HepG2 (cell line): Measurements from ENCODE around the gene HNRNPA2B1. TPM values are rescaled to one million over a fixed set of nuclear protein-coding genes. Genes with fewer than 3 reads are reported as not detected.

Experiments used
- BATF2 ChIP-seq: sonication (generic); formaldehyde crosslinking; IDR thresholded peaks from 2 replicates; pipeline ENCODE4 v1.8.0; 2022; ENCODE audit warnings: mild to moderate bottlenecking, missing genetic modification reagents, moderate library complexity
- FOSL1 ChIP-seq: sonication (generic); formaldehyde crosslinking; IDR thresholded peaks from 2 replicates; pipeline ENCODE4 v1.9.0; 2021; ENCODE audit warnings: missing genetic modification reagents, borderline replicate concordance
- KLF16 ChIP-seq, 2 experiments: sonication (generic) in 1 of 2; formaldehyde crosslinking in 1 of 2; IDR thresholded peaks; 2 replicates each; pipeline versions ENCODE4 v1.6.1 to v1.8.0; 2016 to 2023; ENCODE audit warnings: missing genetic modification reagents in 2 of 2, missing compliant biosample characterization in 1 of 2
- KMT2B ChIP-seq: IDR thresholded peaks from 2 replicates; pipeline ENCODE4 v1.6.1; 2016; ENCODE audit warnings: missing genetic modification reagents, missing compliant biosample characterization
- MNT ChIP-seq: fragments of 450-650 bp; IDR thresholded peaks from 2 replicates; pipeline ENCODE4 v1.6.1; 2016
- NFATC3 ChIP-seq: sonication (generic); formaldehyde crosslinking; IDR thresholded peaks from 2 replicates; pipeline ENCODE4 v1.5.1; 2020; ENCODE audit warnings: mild to moderate bottlenecking, missing genetic modification reagents
- RAD21 ChIP-seq: fragments of 450-650 bp; formaldehyde crosslinking; IDR thresholded peaks from 2 replicates; pipeline ENCODE4 v1.5.0; 2020; ENCODE audit warnings: mild to moderate bottlenecking
- RCOR2 ChIP-seq: IDR thresholded peaks from 2 replicates; pipeline ENCODE4 v1.6.1; 2016; ENCODE audit warnings: missing biosample characterization, missing genetic modification reagents
- RXRA ChIP-seq: sonication (generic); formaldehyde crosslinking; IDR thresholded peaks from 2 replicates; pipeline ENCODE4 v1.5.1; 2020; ENCODE audit warnings: missing genetic modification reagents
- SNAI1 ChIP-seq: sonication (generic); formaldehyde crosslinking; IDR thresholded peaks from 2 replicates; pipeline ENCODE4 v1.5.0; 2020; ENCODE audit warnings: mild to moderate bottlenecking, missing genetic modification reagents, borderline replicate concordance
- SP4 ChIP-seq: sonication (generic); formaldehyde crosslinking; IDR thresholded peaks from 2 replicates; pipeline ENCODE4 v1.8.1; 2023; ENCODE audit warnings: mild to moderate bottlenecking, missing genetic modification reagents
- TAF1 ChIP-seq: sonication (generic); formaldehyde crosslinking; IDR thresholded peaks from 2 replicates; pipeline ENCODE4 v1.4.0; 2020; ENCODE audit warnings: missing genetic modification reagents
- TFDP1 ChIP-seq: IDR thresholded peaks from 2 replicates; pipeline ENCODE4 v1.6.1; 2016; ENCODE audit warnings: missing compliant biosample characterization, missing genetic modification reagents, borderline replicate concordance
- ZNF143 ChIP-seq: sonication (generic); formaldehyde crosslinking; IDR thresholded peaks from 2 replicates; pipeline ENCODE4 v1.4.0; 2020; ENCODE audit warnings: missing genetic modification reagents
- ZNF256 ChIP-seq: sonication (generic); formaldehyde crosslinking; conservative IDR thresholded peaks from 2 replicates; pipeline ENCODE4 v1.4.0; 2020; ENCODE audit warnings: missing genetic modification reagents
- ZNF281 ChIP-seq: sonication (generic); formaldehyde crosslinking; IDR thresholded peaks from 2 replicates; pipeline ENCODE4 v1.4.0; 2020; ENCODE audit warnings: missing genetic modification reagents, borderline replicate concordance
- ZNF441 ChIP-seq: sonication (generic); formaldehyde crosslinking; IDR thresholded peaks from 2 replicates; pipeline ENCODE4 v1.7.0; 2021; ENCODE audit warnings: missing genetic modification reagents, borderline replicate concordance
- ZNF703 ChIP-seq: sonication (generic); formaldehyde crosslinking; IDR thresholded peaks from 2 replicates; pipeline ENCODE4 v1.5.1; 2020; ENCODE audit warnings: missing genetic modification reagents, mild to moderate bottlenecking, moderate library complexity, borderline replicate concordance
- ZNF713 ChIP-seq: sonication (generic); formaldehyde crosslinking; IDR thresholded peaks from 2 replicates; pipeline ENCODE4 v1.4.0; 2020; ENCODE audit warnings: mild to moderate bottlenecking, missing genetic modification reagents
- ZSCAN20 ChIP-seq: sonication (generic); formaldehyde crosslinking; IDR thresholded peaks from 2 replicates; pipeline ENCODE4 v1.4.0; 2020; ENCODE audit warnings: missing genetic modification reagents, mild to moderate bottlenecking, borderline replicate concordance
- ZSCAN25 ChIP-seq: sonication (generic); formaldehyde crosslinking; IDR thresholded peaks from 2 replicates; pipeline ENCODE4 v1.8.0; 2022; ENCODE audit warnings: mild to moderate bottlenecking, missing genetic modification reagents
- ZSCAN31 ChIP-seq: sonication (generic); formaldehyde crosslinking; IDR thresholded peaks from 2 replicates; pipeline ENCODE4 v1.5.0; 2020; ENCODE audit warnings: low read depth, mild to moderate bottlenecking, missing genetic modification reagents
- polyA plus RNA-seq, 8 experiments: library from polyadenylated mRNA; depleted of rRNA in 3 of 8; stranded (reverse) in 7 of 8; unstranded in 1 of 8; fragments of >200 nt; fragmentation: Illumina TruSeq in 4 of 8; extraction: Trizol in 4 of 8; gene quantifications; 2 replicates each; pipeline versions ENCODE4 v1.2.1 to v1.2.3, GENCODE V29; 2011 to 2016; ENCODE audit warnings: low read depth in 4 of 8, missing spikeins in 1 of 8, mixed read lengths in 1 of 8; ENCODE audit not compliant: insufficient read depth in 1 of 8
- total RNA-seq, 5 experiments: library from RNA; depleted of rRNA; stranded (reverse); fragments of >200 nt; fragmentation: Illumina TruSeq; extraction: Trizol; gene quantifications; 2 replicates each; pipeline ENCODE4 v1.2.3, GENCODE V29; 2016; ENCODE audit warnings: low read depth in 1 of 5
- TF ChIP-seq, protein P1 (sequence below): sonication (generic); formaldehyde crosslinking; IDR thresholded peaks from 2 replicates; pipeline ENCODE4 v1.9.0; 2021; ENCODE audit warnings: missing genetic modification reagents, borderline replicate concordance
- TF ChIP-seq, protein P2 (sequence below): sonication (generic); formaldehyde crosslinking; IDR thresholded peaks from 2 replicates; pipeline ENCODE4 v1.4.0; 2020; ENCODE audit warnings: mild to moderate bottlenecking, missing genetic modification reagents

Gene HNRNPA2B1
- total and polyA plus RNA-seq, 2 of the 13 experiments (the other 11 are each of a cell fraction or from before 2014, with no cell fraction given), result 193 to 412 TPM

GRCh38 chr7:26200038-26200443 lies 505 bp downstream of the HNRNPA2B1 start (continued):
- no peak for TF ChIP-seq SNAI1 (CRISPR knock-in tag)
- TF ChIP-seq RAD21 (CRISPR knock-in tag), result no peak
- TF ChIP-seq ZNF441 (CRISPR knock-in tag), result no peak
- no peak for TF ChIP-seq ZNF143 (CRISPR knock-in tag)
- TF ChIP-seq FOSL1 (CRISPR knock-in tag), result no peak
- peak; percentile 94 for TF ChIP-seq ZNF281 (CRISPR knock-in tag)
- no peak for TF ChIP-seq RCOR2
- no peak for TF ChIP-seq BATF2 (CRISPR knock-in tag)
- no peak for TF ChIP-seq ZNF713 (CRISPR knock-in tag)
- TF ChIP-seq MNT, result no peak
- TF ChIP-seq TAF1 (CRISPR knock-in tag), result no peak
- TF ChIP-seq NFATC3 (CRISPR knock-in tag), result no peak
- TF ChIP-seq KLF16 (CRISPR knock-in tag; IDR thresholded peaks at IDR 0.05), result peak in 1 of 2 experiments; percentile 10; a peak in 1 of 4 replicates
- TF ChIP-seq ZSCAN31 (CRISPR knock-in tag), result peak; percentile 43; the same call in 1 of the 2 replicates
- TF ChIP-seq, protein P1, sequence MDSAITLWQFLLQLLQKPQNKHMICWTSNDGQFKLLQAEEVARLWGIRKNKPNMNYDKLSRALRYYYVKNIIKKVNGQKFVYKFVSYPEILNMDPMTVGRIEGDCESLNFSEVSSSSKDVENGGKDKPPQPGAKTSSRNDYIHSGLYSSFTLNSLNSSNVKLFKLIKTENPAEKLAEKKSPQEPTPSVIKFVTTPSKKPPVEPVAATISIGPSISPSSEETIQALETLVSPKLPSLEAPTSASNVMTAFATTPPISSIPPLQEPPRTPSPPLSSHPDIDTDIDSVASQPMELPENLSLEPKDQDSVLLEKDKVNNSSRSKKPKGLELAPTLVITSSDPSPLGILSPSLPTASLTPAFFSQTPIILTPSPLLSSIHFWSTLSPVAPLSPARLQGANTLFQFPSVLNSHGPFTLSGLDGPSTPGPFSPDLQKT (CRISPR knock-in tag), result no peak
- TF ChIP-seq ZNF256, result no peak
- TF ChIP-seq KMT2B, result no peak
- no peak for TF ChIP-seq ZNF703 (CRISPR knock-in tag)
- TF ChIP-seq, protein P2, sequence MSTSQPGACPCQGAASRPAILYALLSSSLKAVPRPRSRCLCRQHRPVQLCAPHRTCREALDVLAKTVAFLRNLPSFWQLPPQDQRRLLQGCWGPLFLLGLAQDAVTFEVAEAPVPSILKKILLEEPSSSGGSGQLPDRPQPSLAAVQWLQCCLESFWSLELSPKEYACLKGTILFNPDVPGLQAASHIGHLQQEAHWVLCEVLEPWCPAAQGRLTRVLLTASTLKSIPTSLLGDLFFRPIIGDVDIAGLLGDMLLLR (CRISPR knock-in tag), result no peak
- TF ChIP-seq RXRA (CRISPR knock-in tag), result no peak
- no peak for TF ChIP-seq ZSCAN20
- no peak for TF ChIP-seq TFDP1 (CRISPR knock-in tag)
- TF ChIP-seq SP4 (CRISPR knock-in tag), result no peak
- TF ChIP-seq ZSCAN25 (CRISPR knock-in tag), result no peak
